HL-60 (cell line): ENCODE measurements around the gene KIAA0319L.

Experiments used
- DNase-seq, 2 experiments: peaks; one replicate each; pipeline ENCODE4 v3.0.0-alpha.2; 2010 to 2020; ENCODE audit warnings: low read depth in 1 of 2, low spot score in 1 of 2
- H3K27ac ChIP-seq: fragments of 250-450 bp; sonication (Bioruptor Pico); replicated peaks from 2 replicates; pipeline ENCODE4 v1.5.1; 2020; ENCODE audit warnings: mild to moderate bottlenecking, moderate library complexity
- H3K27me3 ChIP-seq: fragments of 250-450 bp; sonication (Bioruptor Pico); 2 replicates; pipeline ENCODE4 v1.5.1; 2021; ENCODE audit warnings: mild to moderate bottlenecking, moderate library complexity; ENCODE audit not compliant: insufficient read depth, poor library complexity, severe bottlenecking
- H3K4me3 ChIP-seq: replicated peaks from 2 replicates; pipeline ENCODE4 v1.5.1; 2011; ENCODE audit warnings: mild to moderate bottlenecking, control low read depth, low read length; ENCODE audit not compliant: insufficient read depth
- GABPA ChIP-seq: IDR thresholded peaks from 2 replicates; pipeline ENCODE4 v1.6.1; 2012; ENCODE audit warnings: low read depth
- POLR2AphosphoS5 ChIP-seq: IDR thresholded peaks from 2 replicates; pipeline ENCODE4 v1.6.1; 2012; ENCODE audit warnings: low read depth
- SPI1 ChIP-seq: IDR thresholded peaks from 2 replicates; pipeline ENCODE4 v1.6.1; 2012; ENCODE audit warnings: low read depth, mild to moderate bottlenecking, borderline replicate concordance
- TF ChIP-seq, protein P1 (sequence below): IDR thresholded peaks from one replicate; pipeline ENCODE4 v1.5.1; 2011; ENCODE audit warnings: low read length, control low read depth, inconsistent platforms; ENCODE audit not compliant: insufficient read depth
- TF ChIP-seq, protein P2 (sequence below): IDR thresholded peaks from 2 replicates; pipeline ENCODE4 v1.6.1; 2012; ENCODE audit warnings: low read depth; ENCODE audit not compliant: insufficient replicate concordance

The KIAA0319L gene

DNA sequence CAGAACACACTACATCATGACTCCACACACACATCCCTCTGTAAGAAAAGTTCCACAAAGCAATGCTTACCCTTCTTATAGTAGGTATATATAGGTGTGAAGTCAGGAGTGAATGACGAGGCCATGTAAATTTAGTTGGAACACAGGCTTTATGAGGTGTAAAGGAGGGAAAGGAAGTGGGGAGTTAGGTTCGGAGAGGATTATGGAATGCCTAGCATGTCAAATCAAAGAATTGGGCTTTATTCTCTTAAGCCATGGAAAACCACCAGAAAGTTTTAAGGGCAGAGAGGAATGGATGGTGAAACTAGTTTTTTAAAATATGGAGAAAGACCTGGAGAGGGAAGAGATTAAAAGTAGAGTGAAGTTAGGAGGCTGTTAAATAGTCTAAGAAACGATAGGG, 42.2 kb upstream of the KIAA0319L start:
- no peak for DNase-seq
- TF ChIP-seq SPI1 = no peak
- TF ChIP-seq, protein P1, sequence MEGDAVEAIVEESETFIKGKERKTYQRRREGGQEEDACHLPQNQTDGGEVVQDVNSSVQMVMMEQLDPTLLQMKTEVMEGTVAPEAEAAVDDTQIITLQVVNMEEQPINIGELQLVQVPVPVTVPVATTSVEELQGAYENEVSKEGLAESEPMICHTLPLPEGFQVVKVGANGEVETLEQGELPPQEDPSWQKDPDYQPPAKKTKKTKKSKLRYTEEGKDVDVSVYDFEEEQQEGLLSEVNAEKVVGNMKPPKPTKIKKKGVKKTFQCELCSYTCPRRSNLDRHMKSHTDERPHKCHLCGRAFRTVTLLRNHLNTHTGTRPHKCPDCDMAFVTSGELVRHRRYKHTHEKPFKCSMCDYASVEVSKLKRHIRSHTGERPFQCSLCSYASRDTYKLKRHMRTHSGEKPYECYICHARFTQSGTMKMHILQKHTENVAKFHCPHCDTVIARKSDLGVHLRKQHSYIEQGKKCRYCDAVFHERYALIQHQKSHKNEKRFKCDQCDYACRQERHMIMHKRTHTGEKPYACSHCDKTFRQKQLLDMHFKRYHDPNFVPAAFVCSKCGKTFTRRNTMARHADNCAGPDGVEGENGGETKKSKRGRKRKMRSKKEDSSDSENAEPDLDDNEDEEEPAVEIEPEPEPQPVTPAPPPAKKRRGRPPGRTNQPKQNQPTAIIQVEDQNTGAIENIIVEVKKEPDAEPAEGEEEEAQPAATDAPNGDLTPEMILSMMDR = no peak
- TF ChIP-seq, protein P2, sequence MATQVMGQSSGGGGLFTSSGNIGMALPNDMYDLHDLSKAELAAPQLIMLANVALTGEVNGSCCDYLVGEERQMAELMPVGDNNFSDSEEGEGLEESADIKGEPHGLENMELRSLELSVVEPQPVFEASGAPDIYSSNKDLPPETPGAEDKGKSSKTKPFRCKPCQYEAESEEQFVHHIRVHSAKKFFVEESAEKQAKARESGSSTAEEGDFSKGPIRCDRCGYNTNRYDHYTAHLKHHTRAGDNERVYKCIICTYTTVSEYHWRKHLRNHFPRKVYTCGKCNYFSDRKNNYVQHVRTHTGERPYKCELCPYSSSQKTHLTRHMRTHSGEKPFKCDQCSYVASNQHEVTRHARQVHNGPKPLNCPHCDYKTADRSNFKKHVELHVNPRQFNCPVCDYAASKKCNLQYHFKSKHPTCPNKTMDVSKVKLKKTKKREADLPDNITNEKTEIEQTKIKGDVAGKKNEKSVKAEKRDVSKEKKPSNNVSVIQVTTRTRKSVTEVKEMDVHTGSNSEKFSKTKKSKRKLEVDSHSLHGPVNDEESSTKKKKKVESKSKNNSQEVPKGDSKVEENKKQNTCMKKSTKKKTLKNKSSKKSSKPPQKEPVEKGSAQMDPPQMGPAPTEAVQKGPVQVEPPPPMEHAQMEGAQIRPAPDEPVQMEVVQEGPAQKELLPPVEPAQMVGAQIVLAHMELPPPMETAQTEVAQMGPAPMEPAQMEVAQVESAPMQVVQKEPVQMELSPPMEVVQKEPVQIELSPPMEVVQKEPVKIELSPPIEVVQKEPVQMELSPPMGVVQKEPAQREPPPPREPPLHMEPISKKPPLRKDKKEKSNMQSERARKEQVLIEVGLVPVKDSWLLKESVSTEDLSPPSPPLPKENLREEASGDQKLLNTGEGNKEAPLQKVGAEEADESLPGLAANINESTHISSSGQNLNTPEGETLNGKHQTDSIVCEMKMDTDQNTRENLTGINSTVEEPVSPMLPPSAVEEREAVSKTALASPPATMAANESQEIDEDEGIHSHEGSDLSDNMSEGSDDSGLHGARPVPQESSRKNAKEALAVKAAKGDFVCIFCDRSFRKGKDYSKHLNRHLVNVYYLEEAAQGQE = no peak
- no peak for TF ChIP-seq POLR2AphosphoS5
- no peak for TF ChIP-seq GABPA
- Histone ChIP-seq H3K4me3 (no peak overlapping the region), H3K27ac (no peak overlapping the region), H3K27me3 (no peaks in the 10 kb centered on the region)

DNA sequence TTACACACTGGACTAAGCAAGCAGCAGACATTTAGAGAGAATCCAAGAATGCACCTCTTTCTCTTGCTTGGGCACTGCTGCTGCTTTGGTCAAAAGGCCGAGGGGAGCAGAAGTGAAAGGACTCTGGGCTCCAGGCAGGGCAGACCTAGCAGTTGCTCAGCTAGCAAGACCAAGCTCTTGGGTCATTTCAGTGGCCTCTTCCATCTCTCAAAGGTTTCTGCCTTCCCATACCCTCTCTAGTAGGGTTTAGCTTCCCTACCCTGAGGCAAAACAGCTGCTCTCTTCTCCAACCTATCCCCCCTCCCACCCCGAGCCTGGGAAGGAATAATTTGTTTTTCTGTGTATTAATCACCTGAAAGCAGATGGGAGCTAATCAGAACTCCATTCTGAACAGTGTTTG, 41.7 kb upstream of the KIAA0319L start:
- Histone ChIP-seq H3K27me3 (no peaks in the 10 kb centered on the region), H3K4me3 (no peak overlapping the region), H3K27ac (no peak overlapping the region)
- no peak for TF ChIP-seq SPI1
- no peak for TF ChIP-seq POLR2AphosphoS5
- TF ChIP-seq, protein P2 = no peak
- no peak for TF ChIP-seq GABPA
- DNase-seq = no peak

DNA sequence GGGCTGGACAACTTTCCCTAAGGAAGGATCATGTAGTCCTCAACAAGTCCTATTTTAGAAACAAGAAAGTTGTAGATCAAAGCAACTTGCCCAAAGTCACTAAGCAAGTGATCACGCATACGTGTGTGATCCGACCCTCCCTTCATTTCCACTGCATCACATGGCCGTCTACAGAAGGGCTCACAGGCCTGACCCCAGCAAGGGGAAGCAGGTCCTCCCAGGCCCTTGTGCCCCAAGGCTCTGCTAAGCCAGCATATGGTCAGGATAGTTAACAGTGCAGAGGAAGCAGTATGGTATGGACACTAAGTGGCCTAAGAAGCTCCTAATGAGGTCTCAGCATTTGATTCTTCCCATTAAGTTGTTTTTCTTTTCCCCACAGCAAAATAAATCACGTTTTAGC, 40.7 kb upstream of the KIAA0319L start:
- no peak for DNase-seq
- no peak for TF ChIP-seq SPI1
- no peak for TF ChIP-seq POLR2AphosphoS5
- no peak for TF ChIP-seq GABPA
- TF ChIP-seq, protein P2 = no peak
- H3K27me3 ChIP-seq = no peaks in the 10 kb centered on the region
- no peak overlapping the region for H3K27ac ChIP-seq
- no peak overlapping the region for H3K4me3 ChIP-seq

DNA sequence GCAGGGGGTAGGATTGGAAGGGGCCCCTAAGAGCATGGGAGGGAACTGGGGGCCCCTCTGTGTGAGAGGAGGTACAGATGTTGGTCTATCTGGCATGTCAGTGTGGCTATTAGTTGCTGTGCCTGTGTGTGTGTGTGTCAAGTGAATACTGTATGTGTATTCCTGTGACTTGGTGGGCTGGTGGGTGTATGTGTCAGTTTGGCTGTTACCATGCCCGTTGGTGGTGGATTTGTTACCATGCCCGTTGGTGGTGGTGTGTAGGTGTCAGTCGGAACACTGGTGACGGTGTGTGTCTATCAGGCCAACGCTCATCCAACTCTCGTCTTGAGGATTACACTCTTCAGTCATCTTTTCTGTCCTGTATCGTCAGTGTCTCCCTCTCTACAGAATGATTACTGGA, 38.5 kb upstream of the KIAA0319L start:
- no peak overlapping the region for H3K27ac ChIP-seq
- TF ChIP-seq, protein P2 = no peak
- H3K27me3 ChIP-seq = no peaks in the 10 kb centered on the region
- H3K4me3 ChIP-seq = no peak overlapping the region
- no peak for DNase-seq
